ENCODE measurements around the gene UBL4B. TPM values are rescaled to one million over a fixed set of nuclear protein-coding genes. Genes with fewer than 3 reads are reported as not detected.
A peak's percentile ranks its signal among the peaks of the same experiment; 100 is the strongest.

UBL4B gene
- total RNA-seq, 4 donors from 2014 or later, result 0.27 to 0.67 TPM; not detected in 2

- no peak for ATAC-seq
- WGBS, 2 donors (ENCODE audit: low coverage in 1 of 2), result 52% methylated on average over 2 of the region's 2 CpGs; no CpG with 5 or more reads in 1 of the 2 donors
- H3K36me3 ChIP-seq, result no peaks in the 10 kb centered on the region
- no peak overlapping the region for H3K4me3 ChIP-seq
- TF ChIP-seq EP300 (IDR thresholded peaks at IDR 0.05), result no peak
- TF ChIP-seq POLR2AphosphoS5 (IDR thresholded peaks at IDR 0.05), result no peak
- TF ChIP-seq, protein P1, sequence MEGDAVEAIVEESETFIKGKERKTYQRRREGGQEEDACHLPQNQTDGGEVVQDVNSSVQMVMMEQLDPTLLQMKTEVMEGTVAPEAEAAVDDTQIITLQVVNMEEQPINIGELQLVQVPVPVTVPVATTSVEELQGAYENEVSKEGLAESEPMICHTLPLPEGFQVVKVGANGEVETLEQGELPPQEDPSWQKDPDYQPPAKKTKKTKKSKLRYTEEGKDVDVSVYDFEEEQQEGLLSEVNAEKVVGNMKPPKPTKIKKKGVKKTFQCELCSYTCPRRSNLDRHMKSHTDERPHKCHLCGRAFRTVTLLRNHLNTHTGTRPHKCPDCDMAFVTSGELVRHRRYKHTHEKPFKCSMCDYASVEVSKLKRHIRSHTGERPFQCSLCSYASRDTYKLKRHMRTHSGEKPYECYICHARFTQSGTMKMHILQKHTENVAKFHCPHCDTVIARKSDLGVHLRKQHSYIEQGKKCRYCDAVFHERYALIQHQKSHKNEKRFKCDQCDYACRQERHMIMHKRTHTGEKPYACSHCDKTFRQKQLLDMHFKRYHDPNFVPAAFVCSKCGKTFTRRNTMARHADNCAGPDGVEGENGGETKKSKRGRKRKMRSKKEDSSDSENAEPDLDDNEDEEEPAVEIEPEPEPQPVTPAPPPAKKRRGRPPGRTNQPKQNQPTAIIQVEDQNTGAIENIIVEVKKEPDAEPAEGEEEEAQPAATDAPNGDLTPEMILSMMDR (IDR thresholded peaks at IDR 0.05), result no peak
- TF ChIP-seq POLR2A (IDR thresholded peaks at IDR 0.05), result no peak
- no peaks in the 10 kb centered on the region for H3K9me3 ChIP-seq
- H3K4me1 ChIP-seq, result no peaks in the 10 kb centered on the region
- H3K27ac ChIP-seq, result no peak overlapping the region
- H3K27me3 ChIP-seq, result peaks cover 31% of the 10 kb centered on the region
These were observed 11.9 kb upstream of the UBL4B start for GRCh38 chr1:110100335-110100734.

DNA sequence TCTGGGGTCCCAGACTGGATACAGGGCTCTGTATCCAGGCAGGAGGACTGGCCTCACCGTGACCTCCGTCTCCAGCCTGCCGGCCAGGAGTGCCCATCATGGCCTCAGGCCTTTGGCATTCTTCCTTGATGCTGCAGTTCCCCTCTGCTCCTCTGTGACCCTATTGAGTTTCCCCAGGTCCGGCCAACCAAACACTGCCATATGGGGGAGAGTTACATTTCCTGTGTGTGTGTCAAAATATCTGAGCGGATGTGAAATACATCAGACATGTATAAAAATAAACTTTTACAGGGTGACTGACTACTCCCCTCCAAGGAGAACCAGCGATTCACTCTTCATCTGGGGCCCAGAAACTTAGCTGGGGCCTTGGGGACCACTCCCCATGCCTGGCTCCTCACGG is 10.2 kb upstream of the UBL4B start:
- Histone ChIP-seq H3K36me3 (no peaks in the 10 kb centered on the region), H3K27me3 (peaks cover 14% of the 10 kb centered on the region), H3K4me1 (no peaks in the 10 kb centered on the region), H3K4me3 (no peak overlapping the region), H3K9me3 (no peaks in the 10 kb centered on the region), H3K27ac (no peak overlapping the region)
- TF ChIP-seq, protein P1 (IDR thresholded peaks at IDR 0.05), result no peak
- TF ChIP-seq POLR2A (IDR thresholded peaks at IDR 0.05) (no peak), POLR2AphosphoS5 (IDR thresholded peaks at IDR 0.05) (no peak), EP300 (IDR thresholded peaks at IDR 0.05) (no peak)
- ATAC-seq, result no peak
- 50 to 83% methylated on average over 1 to 2 of the region's 7 CpGs for WGBS, 2 donors (ENCODE audit: low coverage in 1 of 2)

- peak; percentile 77 for ATAC-seq
- WGBS, 2 donors (ENCODE audit: low coverage in 1 of 2), result 0% methylated on average over 3 to 4 of the region's 8 CpGs
- Histone ChIP-seq H3K4me1 (no peaks in the 10 kb centered on the region), H3K27me3 (no peaks in the 10 kb centered on the region), H3K36me3 (no peaks in the 10 kb centered on the region), H3K9me3 (no peaks in the 10 kb centered on the region), H3K27ac (no peak overlapping the region), H3K4me3 (no peak overlapping the region)
- TF ChIP-seq, protein P1 (IDR thresholded peaks at IDR 0.05), result peak in 3 of 4 experiments; percentile 84 to 91 (median 85)
- TF ChIP-seq EP300 (IDR thresholded peaks at IDR 0.05), result no peak
These were observed 6.0 kb upstream of the UBL4B start for GRCh38 chr1:110106013-110106941.

- H3K4me3 ChIP-seq, result no peak overlapping the region
- no peak overlapping the region for H3K27ac ChIP-seq
- ATAC-seq, result no peak
- no peaks in the 10 kb centered on the region for H3K4me1 ChIP-seq
- no peaks in the 10 kb centered on the region for H3K36me3 ChIP-seq
- TF ChIP-seq POLR2AphosphoS5 (IDR thresholded peaks at IDR 0.05) (no peak), POLR2A (IDR thresholded peaks at IDR 0.05) (no peak), EP300 (IDR thresholded peaks at IDR 0.05) (no peak)
- TF ChIP-seq, protein P1 (IDR thresholded peaks at IDR 0.05), result no peak
- no peaks in the 10 kb centered on the region for H3K27me3 ChIP-seq
- WGBS, 2 donors (ENCODE audit: low coverage in 1 of 2), result 46 to 60% methylated on average over 4 to 7 of the region's 7 CpGs
- H3K9me3 ChIP-seq, result no peaks in the 10 kb centered on the region
These were observed 4.3 kb upstream of the UBL4B start for GRCh38 chr1:110107867-110108469.

Measured in gastroesophageal sphincter (tissue), 4 donors.